ENCODE measurements around the gene ALK. TPM values are rescaled to one million over a fixed set of nuclear protein-coding genes. Genes with fewer than 3 reads are reported as not detected.

Gene ALK
- total RNA-seq, 1 donor from 2014 or later: not detected

- TF ChIP-seq, protein P1, sequence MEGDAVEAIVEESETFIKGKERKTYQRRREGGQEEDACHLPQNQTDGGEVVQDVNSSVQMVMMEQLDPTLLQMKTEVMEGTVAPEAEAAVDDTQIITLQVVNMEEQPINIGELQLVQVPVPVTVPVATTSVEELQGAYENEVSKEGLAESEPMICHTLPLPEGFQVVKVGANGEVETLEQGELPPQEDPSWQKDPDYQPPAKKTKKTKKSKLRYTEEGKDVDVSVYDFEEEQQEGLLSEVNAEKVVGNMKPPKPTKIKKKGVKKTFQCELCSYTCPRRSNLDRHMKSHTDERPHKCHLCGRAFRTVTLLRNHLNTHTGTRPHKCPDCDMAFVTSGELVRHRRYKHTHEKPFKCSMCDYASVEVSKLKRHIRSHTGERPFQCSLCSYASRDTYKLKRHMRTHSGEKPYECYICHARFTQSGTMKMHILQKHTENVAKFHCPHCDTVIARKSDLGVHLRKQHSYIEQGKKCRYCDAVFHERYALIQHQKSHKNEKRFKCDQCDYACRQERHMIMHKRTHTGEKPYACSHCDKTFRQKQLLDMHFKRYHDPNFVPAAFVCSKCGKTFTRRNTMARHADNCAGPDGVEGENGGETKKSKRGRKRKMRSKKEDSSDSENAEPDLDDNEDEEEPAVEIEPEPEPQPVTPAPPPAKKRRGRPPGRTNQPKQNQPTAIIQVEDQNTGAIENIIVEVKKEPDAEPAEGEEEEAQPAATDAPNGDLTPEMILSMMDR (IDR thresholded peaks at IDR 0.05): no peak
- no peak overlapping the region for H3K4me3 ChIP-seq
- intact Hi-C loops (cut with DNase I): no loop called here
- no peaks in the 10 kb centered on the region for H3K9me3 ChIP-seq
- no peak for DNase-seq (ENCODE audit: low spot score in 2 of 2)
- no peaks in the 10 kb centered on the region for H3K27me3 ChIP-seq
- no peaks in the 10 kb centered on the region for H3K4me1 ChIP-seq
- H3K36me3 ChIP-seq: no peaks in the 10 kb centered on the region
- no peak overlapping the region for H3K27ac ChIP-seq
Observed at GRCh38 chr2:29400930-29401653, 520.3 kb downstream of the ALK start.

DNA sequence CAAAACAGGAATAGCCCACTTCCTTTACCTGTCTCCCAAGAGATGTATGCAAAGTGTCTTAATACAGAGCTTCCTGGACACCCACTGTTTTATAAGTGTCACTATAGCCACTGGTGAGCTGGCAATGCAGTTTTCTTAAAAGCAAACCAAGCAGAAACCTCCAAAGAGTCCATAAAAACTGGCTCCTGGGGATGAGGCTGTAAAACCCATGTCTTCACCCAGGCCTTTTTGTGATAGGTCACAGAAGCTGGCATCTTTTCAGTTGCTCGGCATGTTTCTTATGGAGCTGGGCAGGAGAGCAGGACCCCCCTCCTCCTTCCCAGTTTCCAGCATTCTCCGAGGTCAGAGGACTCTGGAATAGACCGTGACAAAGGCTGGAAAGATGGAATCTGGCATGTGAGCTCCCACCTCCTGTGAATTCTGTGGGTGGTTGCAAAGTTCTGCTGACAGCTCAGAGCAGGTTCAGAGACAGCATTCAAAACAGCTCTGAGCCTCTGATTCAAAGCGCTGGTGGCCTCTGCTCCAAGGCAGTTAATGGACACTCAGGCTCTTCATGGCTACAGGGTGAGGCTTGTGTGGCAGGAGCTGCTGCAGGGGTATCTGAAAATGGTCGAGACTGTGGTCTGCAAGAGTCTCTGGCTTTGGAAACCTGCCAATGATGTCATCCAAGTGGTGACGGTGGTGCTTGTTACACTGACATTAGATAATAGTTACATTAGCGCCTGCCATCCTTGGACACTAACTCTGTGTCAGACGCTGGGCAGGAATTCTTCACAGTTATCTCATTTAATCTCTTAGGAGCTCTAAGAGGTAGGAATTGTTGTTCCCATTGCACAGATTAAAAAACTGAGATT lies 522.8 kb downstream of the ALK start:
- no peaks in the 10 kb centered on the region for H3K9me3 ChIP-seq
- H3K4me3 ChIP-seq: no peak overlapping the region
- no peaks in the 10 kb centered on the region for H3K4me1 ChIP-seq
- intact Hi-C loops (cut with DNase I): no loop called here
- TF ChIP-seq, protein P1 (IDR thresholded peaks at IDR 0.05): no peak
- H3K36me3 ChIP-seq: no peaks in the 10 kb centered on the region
- no peak overlapping the region for H3K27ac ChIP-seq
- no peak for DNase-seq (ENCODE audit: low spot score in 2 of 2)
- H3K27me3 ChIP-seq: no peaks in the 10 kb centered on the region

- TF ChIP-seq, protein P1 (IDR thresholded peaks at IDR 0.05): no peak
- intact Hi-C loops (cut with DNase I): no loop called here
Observed at GRCh38 chr2:29397713-29398112, 523.7 kb downstream of the ALK start.

GRCh38 chr2:29397039-29397438 lies 524.3 kb downstream of the ALK start:
- H3K27ac ChIP-seq: no peak overlapping the region
- no peaks in the 10 kb centered on the region for H3K9me3 ChIP-seq
- H3K27me3 ChIP-seq: no peaks in the 10 kb centered on the region
- DNase-seq (ENCODE audit: low spot score in 2 of 2): no peak
- TF ChIP-seq, protein P1 (IDR thresholded peaks at IDR 0.05): no peak
- H3K36me3 ChIP-seq: no peaks in the 10 kb centered on the region
- no peaks in the 10 kb centered on the region for H3K4me1 ChIP-seq
- no peak overlapping the region for H3K4me3 ChIP-seq
- intact Hi-C loops (cut with DNase I): no loop called here

More at GRCh38 chr2:29397713-29398112, 523.7 kb downstream of the ALK start:
- H3K4me3 ChIP-seq: no peak overlapping the region
- no peak overlapping the region for H3K27ac ChIP-seq
- DNase-seq (ENCODE audit: low spot score in 2 of 2): no peak
- H3K36me3 ChIP-seq: no peaks in the 10 kb centered on the region
- H3K4me1 ChIP-seq: no peaks in the 10 kb centered on the region
- H3K9me3 ChIP-seq: no peaks in the 10 kb centered on the region
- no peaks in the 10 kb centered on the region for H3K27me3 ChIP-seq

DNA sequence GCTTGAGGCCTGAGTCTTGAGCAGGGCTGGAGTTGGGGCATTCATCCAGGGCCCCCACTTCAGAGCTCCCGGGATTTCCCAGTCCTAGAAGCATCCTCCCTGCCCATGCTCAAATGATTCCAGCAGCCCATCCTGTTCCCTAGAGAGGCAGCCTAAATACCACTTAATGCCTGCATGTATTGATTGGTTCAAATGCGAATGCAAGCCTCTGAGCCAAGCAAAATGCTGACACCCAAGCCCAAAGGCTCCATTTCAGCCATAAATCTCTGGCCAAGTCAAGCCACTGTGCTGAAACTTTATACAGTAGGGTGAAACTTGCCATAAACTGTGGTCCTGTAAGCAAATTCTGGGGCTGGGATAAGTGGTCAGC lies 526.4 kb downstream of the ALK start:
- TF ChIP-seq, protein P1 (IDR thresholded peaks at IDR 0.05): no peak
- Histone ChIP-seq H3K36me3 (no peaks in the 10 kb centered on the region), H3K9me3 (no peaks in the 10 kb centered on the region), H3K4me3 (no peak overlapping the region), H3K27me3 (no peaks in the 10 kb centered on the region), H3K27ac (no peak overlapping the region), H3K4me1 (no peaks in the 10 kb centered on the region)
- intact Hi-C loops (cut with DNase I): no loop called here
- DNase-seq (ENCODE audit: low spot score in 2 of 2): no peak
